ENCODE results near the gene CAND2. TPM values are rescaled to one million over a fixed set of nuclear protein-coding genes. Genes with fewer than 3 reads are reported as not detected.
A peak's percentile ranks its signal among the peaks of the same experiment; 100 is the strongest.

The CAND2 gene
- polyA plus RNA-seq, 3 donors = not detected

DNA sequence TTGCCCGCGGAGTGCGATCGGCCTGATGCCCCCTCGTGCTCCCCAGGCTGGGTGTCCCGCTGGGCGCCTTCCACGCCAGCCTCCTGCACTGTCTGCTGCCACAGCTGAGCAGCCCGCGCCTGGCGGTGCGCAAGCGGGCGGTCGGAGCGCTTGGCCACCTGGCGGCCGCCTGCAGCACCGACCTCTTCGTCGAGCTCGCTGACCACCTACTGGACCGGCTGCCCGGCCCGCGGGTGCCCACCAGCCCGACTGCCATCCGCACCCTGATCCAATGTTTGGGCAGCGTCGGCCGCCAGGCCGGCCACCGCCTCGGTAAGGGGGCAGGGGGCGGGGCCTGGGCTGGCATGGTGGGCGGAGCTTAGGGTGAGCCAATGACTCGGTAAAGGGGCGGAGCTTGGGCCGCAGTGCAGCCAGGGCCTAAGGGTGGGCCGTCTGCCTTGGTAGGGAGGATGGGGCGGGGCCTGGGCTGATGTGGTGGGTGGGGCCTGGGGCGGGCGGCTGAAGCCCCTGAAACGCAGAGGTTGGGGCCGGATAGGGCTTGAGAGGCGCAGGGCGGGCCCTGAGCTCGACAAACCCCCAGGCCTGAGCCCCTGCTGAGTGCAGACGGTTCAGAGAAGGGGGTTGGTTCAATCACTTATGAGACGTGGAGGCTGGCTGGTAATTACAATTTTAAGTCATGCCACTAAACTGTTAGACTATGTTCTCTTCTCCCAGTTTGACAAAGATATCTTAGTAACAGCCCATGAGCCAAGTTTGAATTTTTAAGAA is 13.7 kb downstream of the CAND2 start:
- H3K4me1 ChIP-seq (ENCODE audit: control insufficient read depth in 1 of 2, insufficient read depth in 2 of 2, low read length in 2 of 2) = peaks cover 4 to 12% of the 10 kb centered on the region in 2 donors
- no peak overlapping the region for H3K27ac Mint-ChIP-seq
- peaks cover 0 to 6% of the 10 kb centered on the region in 2 donors for H3K27me3 ChIP-seq (ENCODE audit: control insufficient read depth in 2 of 2, insufficient read depth in 2 of 2, low read length in 2 of 2)
- H4K20me1 ChIP-seq (ENCODE audit: insufficient read depth, low read length) = no peaks in the 10 kb centered on the region
- intact Hi-C loops (cut with micrococcal nuclease) = no loop called here
- peak overlapping the region; percentile 24 to 79 (median 62) for H3K4me3 ChIP-seq (replicated peaks in 1 of 3; ENCODE audit: low read depth in 2 of 3, low read length in 3 of 3)
- WGBS (ENCODE audit: insufficient coverage) = under 1% methylated on average over 38 of the region's 50 CpGs
- no peaks in the 10 kb centered on the region for H3K36me3 Mint-ChIP-seq
- peaks cover 10% of the 10 kb centered on the region for H3K4me1 Mint-ChIP-seq
- H3K9ac ChIP-seq (ENCODE audit: insufficient read depth, low read length, poor library complexity, severe bottlenecking) = peak overlapping the region; percentile 56
- H3K9me3 ChIP-seq (replicated peaks in 1 of 2; ENCODE audit: control insufficient read depth in 1 of 2, insufficient read depth in 1 of 2, low read length in 2 of 2) = no peaks in the 10 kb centered on the region
- H3K36me3 ChIP-seq (replicated peaks in 1 of 2; ENCODE audit: control insufficient read depth in 1 of 2, insufficient read depth in 2 of 2, low read length in 2 of 2) = no peaks in the 10 kb centered on the region
- H3K4me2 ChIP-seq (replicated peaks; ENCODE audit: extremely low read depth, low read length, poor library complexity, severe bottlenecking) = peak overlapping the region; percentile 88
- no peaks in the 10 kb centered on the region for H3K9me3 Mint-ChIP-seq
- H3K79me2 ChIP-seq (ENCODE audit: insufficient read depth, low read length) = no peaks in the 10 kb centered on the region
- DNase-seq = peak; percentile 73 to 87 (median 80)
- H3K27ac ChIP-seq (ENCODE audit: low read depth in 1 of 2, low read length in 2 of 2) = no peak overlapping the region
- H3K27me3 Mint-ChIP-seq (ENCODE audit: low read depth in 3 of 3) = peaks cover 6 to 15% (median 6%) of the 10 kb centered on the region in 3 donors
- peak overlapping the region; percentile 89 for H2AFZ ChIP-seq (ENCODE audit: insufficient read depth, low read depth, low read length, poor library complexity, severe bottlenecking)
- H3K4me3 Mint-ChIP-seq = peak overlapping the region; percentile 75 to 76
- TF ChIP-seq, protein P1, sequence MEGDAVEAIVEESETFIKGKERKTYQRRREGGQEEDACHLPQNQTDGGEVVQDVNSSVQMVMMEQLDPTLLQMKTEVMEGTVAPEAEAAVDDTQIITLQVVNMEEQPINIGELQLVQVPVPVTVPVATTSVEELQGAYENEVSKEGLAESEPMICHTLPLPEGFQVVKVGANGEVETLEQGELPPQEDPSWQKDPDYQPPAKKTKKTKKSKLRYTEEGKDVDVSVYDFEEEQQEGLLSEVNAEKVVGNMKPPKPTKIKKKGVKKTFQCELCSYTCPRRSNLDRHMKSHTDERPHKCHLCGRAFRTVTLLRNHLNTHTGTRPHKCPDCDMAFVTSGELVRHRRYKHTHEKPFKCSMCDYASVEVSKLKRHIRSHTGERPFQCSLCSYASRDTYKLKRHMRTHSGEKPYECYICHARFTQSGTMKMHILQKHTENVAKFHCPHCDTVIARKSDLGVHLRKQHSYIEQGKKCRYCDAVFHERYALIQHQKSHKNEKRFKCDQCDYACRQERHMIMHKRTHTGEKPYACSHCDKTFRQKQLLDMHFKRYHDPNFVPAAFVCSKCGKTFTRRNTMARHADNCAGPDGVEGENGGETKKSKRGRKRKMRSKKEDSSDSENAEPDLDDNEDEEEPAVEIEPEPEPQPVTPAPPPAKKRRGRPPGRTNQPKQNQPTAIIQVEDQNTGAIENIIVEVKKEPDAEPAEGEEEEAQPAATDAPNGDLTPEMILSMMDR (IDR thresholded peaks at IDR 0.05) = peak; percentile 96

DNA sequence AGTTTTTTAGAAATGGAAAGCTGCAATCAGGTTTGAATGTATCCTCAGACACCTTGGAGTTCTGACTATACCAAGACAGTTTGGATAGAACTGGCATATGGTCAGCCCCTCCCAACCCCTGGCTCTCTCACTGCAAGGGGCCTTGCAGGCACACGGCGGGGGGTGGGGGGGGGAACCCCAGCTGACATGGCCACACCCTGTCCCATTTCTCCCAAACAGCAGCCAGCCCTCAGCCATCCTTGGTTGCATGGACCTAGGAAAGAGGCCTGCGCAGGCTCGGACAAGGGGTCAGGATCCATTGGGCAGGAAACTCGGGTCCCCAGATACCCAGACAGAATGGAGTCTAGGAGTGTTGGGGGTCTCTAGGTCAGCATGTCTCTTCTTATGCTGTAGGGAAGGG is 14.5 kb downstream of the CAND2 start:
- Histone ChIP-seq H3K9ac (ENCODE audit: insufficient read depth, low read length, poor library complexity, severe bottlenecking) (no peak overlapping the region), H2AFZ (ENCODE audit: insufficient read depth, low read depth, low read length, poor library complexity, severe bottlenecking) (peak overlapping the region; percentile 89), H3K9me3 (replicated peaks in 1 of 2; ENCODE audit: control insufficient read depth in 1 of 2, insufficient read depth in 1 of 2, low read length in 2 of 2) (no peaks in the 10 kb centered on the region), H3K36me3 (replicated peaks in 1 of 2; ENCODE audit: control insufficient read depth in 1 of 2, insufficient read depth in 2 of 2, low read length in 2 of 2) (no peaks in the 10 kb centered on the region), H3K79me2 (ENCODE audit: insufficient read depth, low read length) (no peaks in the 10 kb centered on the region), H3K4me1 (ENCODE audit: control insufficient read depth in 1 of 2, insufficient read depth in 2 of 2, low read length in 2 of 2) (peaks cover 4 to 12% of the 10 kb centered on the region in 2 donors), H3K27ac (ENCODE audit: low read depth in 1 of 2, low read length in 2 of 2) (no peak overlapping the region), H3K27me3 (ENCODE audit: control insufficient read depth in 2 of 2, insufficient read depth in 2 of 2, low read length in 2 of 2) (peaks cover 0 to 6% of the 10 kb centered on the region in 2 donors), H3K4me2 (replicated peaks; ENCODE audit: extremely low read depth, low read length, poor library complexity, severe bottlenecking) (no peak overlapping the region), H4K20me1 (ENCODE audit: insufficient read depth, low read length) (no peaks in the 10 kb centered on the region), H3K4me3 (replicated peaks in 1 of 3; ENCODE audit: low read depth in 2 of 3, low read length in 3 of 3) (no peak overlapping the region)
- no peak for DNase-seq
- TF ChIP-seq, protein P1 (IDR thresholded peaks at IDR 0.05) = no peak
- intact Hi-C loops (cut with micrococcal nuclease) = no loop called here
- Mint-ChIP-seq H3K4me3 (no peak overlapping the region), H3K36me3 (no peaks in the 10 kb centered on the region), H3K4me1 (peaks cover 10% of the 10 kb centered on the region), H3K9me3 (no peaks in the 10 kb centered on the region), H3K27ac (no peak overlapping the region), H3K27me3 (ENCODE audit: low read depth in 3 of 3) (peaks cover 6 to 15% (median 6%) of the 10 kb centered on the region in 3 donors)
- WGBS (ENCODE audit: insufficient coverage) = 94% methylated on average over 3 of the region's 5 CpGs
